MCF 10A (cell line): ENCODE results near the gene EIF3A. TPM values are rescaled to one million over a fixed set of nuclear protein-coding genes. Genes with fewer than 3 reads are reported as not detected.
"Not testable (repeated sequence)": the region's sequence is repeated elsewhere in the genome, so short reads cannot be mapped to it uniquely, and the experiment has no call there.

Experiments used
- BruUV-seq: library from RNA; stranded (reverse); fragments of 400-500 nt; replicated peaks from 2 replicates; lab custom pipeline; 2021; lab: Mats Ljungman, UMichigan
- CTCF ChIA-PET: fragments of 300-600 bp; sonication (Branson Sonifier 250); formaldehyde crosslinking; extraction: SDS; loops from one replicate; lab custom pipeline; 2021; ENCODE audit warnings: antibody characterized with exemption, inconsistent platforms; lab: Yijun Ruan, JAX
- POLR2A ChIA-PET: fragments of 300-600, 350-650 bp; sonication (Branson Sonifier 250); formaldehyde crosslinking; extraction: SDS; loops from one replicate; lab custom pipeline; 2020; ENCODE audit warnings: antibody characterized with exemption, inconsistent platforms; lab: Yijun Ruan, JAX
- DNase-seq: peaks from one replicate; pipeline ENCODE4 v3.0.0-alpha.2; 2018; ENCODE audit not compliant: unreplicated experiment
- H3K27ac Mint-ChIP-seq: one replicate; pipeline ENCODE4 v1.8.0; 2022; ENCODE audit warnings: mild to moderate bottlenecking, low read depth, mixed read lengths; ENCODE audit not compliant: unreplicated experiment
- H3K27me3 Mint-ChIP-seq: one replicate; pipeline ENCODE4 v1.8.0; 2022; ENCODE audit warnings: mixed read lengths; ENCODE audit not compliant: insufficient read depth, unreplicated experiment
- H3K36me3 Mint-ChIP-seq: one replicate; pipeline ENCODE4 v1.8.0; 2022; ENCODE audit warnings: mild to moderate bottlenecking, moderate library complexity, mixed read lengths; ENCODE audit not compliant: insufficient read depth, unreplicated experiment
- H3K4me1 Mint-ChIP-seq: one replicate; pipeline ENCODE4 v1.8.0; 2022; ENCODE audit warnings: mixed read lengths; ENCODE audit not compliant: insufficient read depth, unreplicated experiment
- H3K4me3 Mint-ChIP-seq: one replicate; pipeline ENCODE4 v1.8.0; 2022; ENCODE audit warnings: mild to moderate bottlenecking, moderate library complexity, mixed read lengths; ENCODE audit not compliant: unreplicated experiment
- H3K9me3 Mint-ChIP-seq: one replicate; pipeline ENCODE4 v1.8.0; 2022; ENCODE audit warnings: mixed read lengths; ENCODE audit not compliant: unreplicated experiment
- CTCF ChIP-seq: fragments of 200-600 bp; IDR thresholded peaks from one replicate; pipeline ENCODE4 v1.8.0; 2022; ENCODE audit warnings: antibody characterized with exemption, mild to moderate bottlenecking; ENCODE audit not compliant: unreplicated experiment
- intact Hi-C: fragments of 100-400 bp; cut with micrococcal nuclease; formaldehyde crosslinking; loops from 2 replicates; pipeline ENCODE4 v1.14.1; 2022
- total RNA-seq: library from RNA; stranded (reverse); gene quantifications from 2 replicates; pipeline ENCODE4 v1.2.3, GENCODE V29; 2022

The EIF3A gene
- total RNA-seq, 1 experiment from 2014 or later: 226 TPM

- TF ChIP-seq CTCF: no peak
- H3K27ac Mint-ChIP-seq: no peak overlapping the region
- peak; percentile 60 for DNase-seq
- H3K4me3 Mint-ChIP-seq: peak overlapping the region; percentile 70
- H3K27me3 Mint-ChIP-seq: no peaks in the 10 kb centered on the region
- peaks cover 42% of the 10 kb centered on the region for H3K36me3 Mint-ChIP-seq
- BruUV-seq: no TSS peak
- peaks cover 34% of the 10 kb centered on the region for H3K4me1 Mint-ChIP-seq
- ChIA-PET CTCF (interaction anchor here (0.6 to 1.7 kb wide), 13 partner anchors 9 to 1535 kb away, joined by 3 to 8 read pairs (median 3); no protein-coding TSS in a partner anchor), POLR2A (interaction anchor here (0.6 to 4.7 kb wide), 22 partner anchors 8 to 462 kb away, joined by 3 to 33 read pairs (median 4); partner anchors contain the start of genes CACUL1 and EIF3A)
- intact Hi-C loops: loop anchor here (1.0 to 5.0 kb wide), 5 partner anchors 24 to 463 kb away; no protein-coding TSS in a partner anchor
- H3K9me3 Mint-ChIP-seq: no peaks in the 10 kb centered on the region
Observed at GRCh38 chr10:119030421-119031250, 50.0 kb downstream of the EIF3A start.

- intact Hi-C loops: loop anchor here (1.0 to 10.0 kb wide), 7 partner anchors 23 to 463 kb away; partner anchors contain the start of gene CACUL1
- peaks cover 34% of the 10 kb centered on the region for H3K36me3 Mint-ChIP-seq
- POLR2A ChIA-PET: interaction anchor here (0.6 to 4.7 kb wide), 16 partner anchors 7 to 461 kb away, joined by 3 to 33 read pairs (median 4); partner anchors contain the start of gene CACUL1
- no peak for TF ChIP-seq CTCF
- no peak for DNase-seq
- peak within 1 kb of the TSS; percentile 70 for H3K4me3 Mint-ChIP-seq
- no peak within 1 kb of the TSS for H3K27ac Mint-ChIP-seq
- H3K27me3 Mint-ChIP-seq: no peaks in the 10 kb centered on the region
- H3K4me1 Mint-ChIP-seq: peaks cover 42% of the 10 kb centered on the region
- CTCF ChIA-PET: interaction anchor here (0.6 to 1.7 kb wide), 4 partner anchors 15 to 465 kb away, joined by 3 to 8 read pairs (median 4); no protein-coding TSS in a partner anchor
- no peaks in the 10 kb centered on the region for H3K9me3 Mint-ChIP-seq
- BruUV-seq: no TSS peak
Observed at GRCh38 chr10:119029613-119030420, 50.8 kb downstream of the EIF3A start, which contains the start of gene NANOS1. NANOS1 (plus strand) TSS chr10:119029714; CDS start chr10:119029802, 88 bp downstream.

GRCh38 chr10:119028900-119029612, 51.6 kb downstream of the EIF3A start:
- ChIA-PET CTCF (interaction anchor here (0.5 to 1.7 kb wide), 4 partner anchors 74 to 460 kb away, joined by 3 to 8 read pairs (median 4); no protein-coding TSS in a partner anchor), POLR2A (interaction anchor here (0.6 to 4.7 kb wide), 10 partner anchors 6 to 461 kb away, joined by 3 to 33 read pairs (median 4); partner anchors contain the start of gene CACUL1)
- peak; percentile 72 for DNase-seq
- Mint-ChIP-seq H3K9me3 (no peaks in the 10 kb centered on the region), H3K36me3 (peaks cover 26% of the 10 kb centered on the region), H3K4me1 (peaks cover 38% of the 10 kb centered on the region), H3K27ac (no peak overlapping the region), H3K27me3 (no peaks in the 10 kb centered on the region), H3K4me3 (peak overlapping the region; percentile 52)
- no TSS peak for BruUV-seq
- TF ChIP-seq CTCF: peak; percentile 8
- intact Hi-C loops: loop anchor here (5.0 to 10.0 kb wide), 2 partner anchors 74 to 277 kb away; partner anchors contain the start of gene CACUL1

GRCh38 chr10:119028445-119028899, 52.1 kb downstream of the EIF3A start:
- Mint-ChIP-seq H3K27ac (peak overlapping the region; percentile 40), H3K4me1 (peaks cover 43% of the 10 kb centered on the region), H3K36me3 (peaks cover 20% of the 10 kb centered on the region), H3K4me3 (peak overlapping the region; percentile 52)
- not testable (repeated sequence) for H3K9me3 Mint-ChIP-seq, DNase-seq, BruUV-seq, H3K27me3 Mint-ChIP-seq
- intact Hi-C loops: loop anchor here (5.0 to 10.0 kb wide), 2 partner anchors 74 to 276 kb away; partner anchors contain the start of gene CACUL1
- CTCF ChIA-PET: interaction anchor here (0.5 to 0.6 kb wide), 3 partner anchors 75 to 309 kb away, joined by 3 to 4 read pairs (median 3); no protein-coding TSS in a partner anchor
- POLR2A ChIA-PET: interaction anchor here (3.8 to 4.5 kb wide), 2 partner anchors 23 to 274 kb away, joined by 28 to 33 read pairs; partner anchors contain the start of gene CACUL1
